H1 (cell line): ENCODE results near the gene TTC3.

Source experiments
- CBX5 ChIP-seq: fragments of 300-800, 300-1000 bp; sonication (generic); IDR thresholded peaks from 2 replicates; pipeline ENCODE4 v1.7.1; 2016; ENCODE audit warnings: antibody characterized with exemption, low read length, low read depth
- EP300 ChIP-seq, 2 experiments: IDR thresholded peaks; 1 replicate in 1 of 2; 2 replicates in 1 of 2; pipeline ENCODE4 v1.6.1; 2011 to 2012; ENCODE audit warnings: low read depth in 2 of 2, low read length in 2 of 2, mild to moderate bottlenecking in 2 of 2, borderline replicate concordance in 1 of 2, inconsistent platforms in 1 of 2, moderate library complexity in 1 of 2
- EZH2 ChIP-seq: fragments of 200-600 bp; sonication (generic); IDR thresholded peaks from 2 replicates; pipeline ENCODE4 v1.7.1; 2012; ENCODE audit warnings: low read depth, mild to moderate bottlenecking, moderate library complexity, low read length, inconsistent platforms; ENCODE audit not compliant: severe bottlenecking
- NRF1 ChIP-seq: IDR thresholded peaks from 2 replicates; pipeline ENCODE4 v1.6.1; 2011; ENCODE audit warnings: mild to moderate bottlenecking, low read depth, low read length, improper control_type of control experiment
- POLR2A ChIP-seq, 2 experiments: IDR thresholded peaks; 1 replicate in 1 of 2; 2 replicates in 1 of 2; pipeline ENCODE4 v1.6.1; 2011; ENCODE audit warnings: low read depth in 2 of 2, low read length in 2 of 2, mild to moderate bottlenecking in 2 of 2; ENCODE audit errors: control extremely low read depth in 1 of 2
- POLR2AphosphoS5 ChIP-seq: IDR thresholded peaks from 2 replicates; pipeline ENCODE4 v1.6.1; 2011; ENCODE audit warnings: low read depth, low read length
- YY1 ChIP-seq: IDR thresholded peaks from 2 replicates; pipeline ENCODE4 v1.6.1; 2011; ENCODE audit warnings: low read depth, mild to moderate bottlenecking, low read length
- TF ChIP-seq, protein P1 (sequence below), 3 experiments: IDR thresholded peaks; 1 replicate in 2 of 3; 2 replicates in 1 of 3; pipeline versions ENCODE4 v1.5.1 to v1.6.1; 2011; ENCODE audit warnings: low read length in 3 of 3, mild to moderate bottlenecking in 3 of 3, inconsistent platforms in 2 of 3, low read depth in 1 of 3, moderate library complexity in 1 of 3; ENCODE audit not compliant: insufficient read depth in 1 of 3; ENCODE audit errors: control extremely low read depth in 1 of 3
- TF ChIP-seq, protein P2 (sequence below): IDR thresholded peaks from 2 replicates; pipeline ENCODE4 v1.6.1; 2012; ENCODE audit warnings: inconsistent platforms
- TF ChIP-seq, protein P3 (sequence below): IDR thresholded peaks from 2 replicates; pipeline ENCODE4 v1.6.1; 2011; ENCODE audit warnings: low read length, improper control_type of control experiment

DNA sequence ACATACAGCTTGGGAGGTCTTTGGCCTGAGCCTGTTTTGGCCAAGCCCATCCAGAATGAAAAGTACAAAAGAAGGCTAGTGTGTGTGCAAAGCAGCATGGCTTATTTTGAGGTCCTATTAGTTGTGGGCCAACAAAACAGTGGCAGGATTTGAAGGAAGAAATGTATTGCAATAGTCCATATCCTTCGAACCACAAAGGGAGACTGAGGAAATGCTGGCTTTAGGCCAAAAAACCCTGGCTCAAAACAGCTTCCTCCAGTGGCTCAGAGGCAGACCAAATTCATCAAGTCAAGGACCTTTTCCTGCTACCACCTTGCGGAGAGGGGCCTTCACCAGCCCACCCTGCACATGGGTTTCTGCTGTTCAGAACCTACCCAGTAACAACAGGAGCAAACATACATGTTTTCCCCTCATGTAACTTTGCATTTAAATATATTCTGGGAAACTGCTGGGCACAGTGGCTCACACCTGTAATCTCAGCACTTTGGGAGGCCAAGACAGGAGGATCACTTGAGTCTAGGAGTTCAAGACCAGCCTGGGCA is 150.8 kb downstream of the TTC3 start:
- TF ChIP-seq EP300 (IDR thresholded peaks at IDR 0.05; ENCODE audit: borderline replicate concordance in 1 of 2, low read depth in 2 of 2, low read length in 2 of 2): no peak
- no peak for TF ChIP-seq POLR2A (IDR thresholded peaks at IDR 0.05; ENCODE audit: control extremely low read depth in 1 of 2, low read depth in 2 of 2, low read length in 2 of 2)
- TF ChIP-seq, protein P1, sequence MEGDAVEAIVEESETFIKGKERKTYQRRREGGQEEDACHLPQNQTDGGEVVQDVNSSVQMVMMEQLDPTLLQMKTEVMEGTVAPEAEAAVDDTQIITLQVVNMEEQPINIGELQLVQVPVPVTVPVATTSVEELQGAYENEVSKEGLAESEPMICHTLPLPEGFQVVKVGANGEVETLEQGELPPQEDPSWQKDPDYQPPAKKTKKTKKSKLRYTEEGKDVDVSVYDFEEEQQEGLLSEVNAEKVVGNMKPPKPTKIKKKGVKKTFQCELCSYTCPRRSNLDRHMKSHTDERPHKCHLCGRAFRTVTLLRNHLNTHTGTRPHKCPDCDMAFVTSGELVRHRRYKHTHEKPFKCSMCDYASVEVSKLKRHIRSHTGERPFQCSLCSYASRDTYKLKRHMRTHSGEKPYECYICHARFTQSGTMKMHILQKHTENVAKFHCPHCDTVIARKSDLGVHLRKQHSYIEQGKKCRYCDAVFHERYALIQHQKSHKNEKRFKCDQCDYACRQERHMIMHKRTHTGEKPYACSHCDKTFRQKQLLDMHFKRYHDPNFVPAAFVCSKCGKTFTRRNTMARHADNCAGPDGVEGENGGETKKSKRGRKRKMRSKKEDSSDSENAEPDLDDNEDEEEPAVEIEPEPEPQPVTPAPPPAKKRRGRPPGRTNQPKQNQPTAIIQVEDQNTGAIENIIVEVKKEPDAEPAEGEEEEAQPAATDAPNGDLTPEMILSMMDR (IDR thresholded peaks at IDR 0.05; ENCODE audit: control extremely low read depth in 1 of 3, insufficient read depth in 1 of 3, low read depth in 1 of 3, low read length in 3 of 3): no peak
- no peak for TF ChIP-seq NRF1
- TF ChIP-seq, protein P2, sequence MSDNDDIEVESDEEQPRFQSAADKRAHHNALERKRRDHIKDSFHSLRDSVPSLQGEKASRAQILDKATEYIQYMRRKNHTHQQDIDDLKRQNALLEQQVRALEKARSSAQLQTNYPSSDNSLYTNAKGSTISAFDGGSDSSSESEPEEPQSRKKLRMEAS: no peak
- TF ChIP-seq YY1: no peak
- TF ChIP-seq CBX5: no peak
- no peak for TF ChIP-seq EZH2
- TF ChIP-seq, protein P3, sequence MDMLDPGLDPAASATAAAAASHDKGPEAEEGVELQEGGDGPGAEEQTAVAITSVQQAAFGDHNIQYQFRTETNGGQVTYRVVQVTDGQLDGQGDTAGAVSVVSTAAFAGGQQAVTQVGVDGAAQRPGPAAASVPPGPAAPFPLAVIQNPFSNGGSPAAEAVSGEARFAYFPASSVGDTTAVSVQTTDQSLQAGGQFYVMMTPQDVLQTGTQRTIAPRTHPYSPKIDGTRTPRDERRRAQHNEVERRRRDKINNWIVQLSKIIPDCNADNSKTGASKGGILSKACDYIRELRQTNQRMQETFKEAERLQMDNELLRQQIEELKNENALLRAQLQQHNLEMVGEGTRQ: no peak
- TF ChIP-seq POLR2AphosphoS5: no peak
